ENCODE measurements around the gene GPR132. TPM values are rescaled to one million over a fixed set of nuclear protein-coding genes. Genes with fewer than 3 reads are reported as not detected.
A peak's percentile ranks its signal among the peaks of the same experiment; 100 is the strongest.
"Not testable (repeated sequence)": the region's sequence is repeated elsewhere in the genome, so short reads cannot be mapped to it uniquely, and the experiment has no call there.

Gene GPR132
- total RNA-seq, 1 experiment from 2014 or later: 0.21 TPM

DNA sequence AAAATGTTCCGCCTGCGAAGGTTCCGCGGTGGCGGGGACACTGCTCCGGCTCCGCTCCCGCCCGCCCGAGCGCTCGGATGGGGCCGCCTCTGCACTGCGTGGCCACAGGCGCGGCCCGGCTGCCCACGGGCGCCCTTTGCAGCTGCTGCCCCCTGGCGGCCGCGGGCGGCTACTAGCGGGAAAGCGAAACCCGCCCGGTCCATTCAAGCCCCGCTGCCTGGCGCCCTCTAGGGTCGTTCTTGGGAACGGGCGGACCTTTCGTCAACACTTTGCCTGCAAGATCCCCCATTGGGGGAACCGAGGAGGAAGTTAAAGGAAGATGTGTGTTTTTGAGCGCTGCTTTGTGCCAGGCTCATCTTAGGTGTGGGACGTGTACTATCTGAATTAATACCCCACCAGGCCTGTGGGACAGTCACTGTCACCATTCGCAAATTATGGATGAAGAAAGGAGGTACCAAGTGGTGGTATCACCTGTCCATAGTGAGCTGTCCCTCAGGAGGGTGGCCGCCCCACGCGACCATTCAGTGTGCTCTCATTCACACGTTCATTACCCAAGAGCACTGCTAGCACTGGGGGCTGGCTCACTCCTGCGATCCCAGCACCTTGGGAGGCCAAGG is 19.4 kb downstream of the GPR132 start:
- peak; percentile 85 for DNase-seq (ENCODE audit: low read depth)

DNA sequence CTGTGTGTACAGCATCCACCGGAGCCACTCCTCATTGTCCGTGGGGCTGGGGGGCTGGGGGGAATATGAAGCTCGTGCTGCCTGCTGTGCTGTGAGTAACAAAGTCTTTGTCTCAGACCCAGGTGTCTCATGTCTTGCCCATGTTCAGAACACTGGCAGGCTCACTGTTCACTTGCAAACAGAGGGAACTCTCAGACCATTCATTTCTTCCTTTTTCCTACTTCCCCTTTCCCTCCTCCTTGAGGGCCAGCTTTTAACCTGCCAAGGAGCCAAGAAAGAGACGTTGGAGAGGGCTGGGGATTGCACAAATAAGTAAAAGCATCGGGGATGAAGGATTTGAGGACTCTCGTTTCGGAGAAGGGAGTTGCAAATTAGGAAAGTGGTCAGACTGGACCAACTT is 21.6 kb downstream of the GPR132 start:
- DNase-seq (ENCODE audit: low read depth): no peak

DNA sequence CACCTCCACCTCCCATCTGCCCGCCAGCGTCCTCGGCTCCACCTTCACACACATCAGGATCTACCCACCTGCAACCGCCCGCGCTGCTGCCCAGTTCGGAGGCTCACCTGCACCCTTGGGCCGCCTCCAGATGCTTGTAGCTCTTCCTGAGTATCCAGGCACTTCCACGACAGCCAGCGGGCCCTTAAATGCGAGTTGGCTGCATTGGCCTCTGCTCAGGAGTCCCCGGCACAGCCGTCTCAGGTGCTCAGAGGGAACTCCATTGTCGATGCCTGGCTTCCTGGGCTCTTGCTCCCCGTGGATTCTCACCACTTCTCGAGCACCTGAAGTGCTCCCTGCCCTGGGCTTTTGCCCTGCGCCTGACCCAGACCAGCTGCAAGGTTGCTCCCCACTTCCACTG is 22.4 kb downstream of the GPR132 start:
- no peak for DNase-seq (ENCODE audit: low read depth)

DNA sequence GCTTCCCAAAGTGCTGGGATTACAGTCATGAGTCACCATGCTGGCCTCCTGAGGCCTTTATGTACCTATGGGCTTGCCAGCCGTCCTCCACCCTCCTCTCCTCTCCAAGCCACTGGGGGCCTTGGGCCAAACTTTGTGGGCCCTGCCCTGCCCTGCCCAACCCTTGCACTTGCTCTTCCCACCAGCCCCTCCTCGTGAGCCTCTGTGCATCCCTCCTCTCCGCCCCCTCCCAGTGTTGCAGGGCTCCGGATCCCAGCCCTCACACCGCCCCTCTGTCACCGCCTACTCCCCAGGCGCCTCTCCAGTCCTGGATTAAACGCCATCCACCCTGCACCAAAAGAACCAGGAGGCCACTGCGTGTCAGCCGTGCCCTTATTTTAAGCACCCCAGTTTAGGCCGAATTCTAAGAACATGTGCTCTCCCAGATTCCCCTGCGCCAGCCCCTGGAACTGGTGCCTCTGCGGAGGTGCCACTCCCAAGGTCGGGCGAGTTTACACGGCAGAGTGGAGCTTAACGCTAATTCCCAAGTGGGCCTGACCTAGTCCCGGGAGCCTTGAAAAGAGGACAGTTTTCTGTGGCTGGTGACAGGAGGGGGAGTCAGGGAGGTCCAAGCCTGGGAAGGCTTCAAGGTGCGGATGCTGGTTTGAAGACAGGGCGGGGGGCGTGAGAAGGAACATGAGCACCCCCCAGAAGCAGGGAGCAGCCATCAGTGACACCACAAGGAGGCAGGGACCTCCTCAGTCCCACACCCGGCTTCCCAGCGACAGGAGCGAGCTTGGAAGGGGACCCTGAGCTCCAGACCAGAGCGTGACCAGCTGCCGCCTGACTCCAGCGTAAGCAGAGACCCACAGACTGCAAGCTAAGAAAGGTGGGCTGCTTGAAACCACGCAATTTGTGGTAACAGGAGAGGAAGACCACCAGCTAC is 23.1 kb downstream of the GPR132 start:
- peak; percentile 30 for DNase-seq (ENCODE audit: low read depth)

DNA sequence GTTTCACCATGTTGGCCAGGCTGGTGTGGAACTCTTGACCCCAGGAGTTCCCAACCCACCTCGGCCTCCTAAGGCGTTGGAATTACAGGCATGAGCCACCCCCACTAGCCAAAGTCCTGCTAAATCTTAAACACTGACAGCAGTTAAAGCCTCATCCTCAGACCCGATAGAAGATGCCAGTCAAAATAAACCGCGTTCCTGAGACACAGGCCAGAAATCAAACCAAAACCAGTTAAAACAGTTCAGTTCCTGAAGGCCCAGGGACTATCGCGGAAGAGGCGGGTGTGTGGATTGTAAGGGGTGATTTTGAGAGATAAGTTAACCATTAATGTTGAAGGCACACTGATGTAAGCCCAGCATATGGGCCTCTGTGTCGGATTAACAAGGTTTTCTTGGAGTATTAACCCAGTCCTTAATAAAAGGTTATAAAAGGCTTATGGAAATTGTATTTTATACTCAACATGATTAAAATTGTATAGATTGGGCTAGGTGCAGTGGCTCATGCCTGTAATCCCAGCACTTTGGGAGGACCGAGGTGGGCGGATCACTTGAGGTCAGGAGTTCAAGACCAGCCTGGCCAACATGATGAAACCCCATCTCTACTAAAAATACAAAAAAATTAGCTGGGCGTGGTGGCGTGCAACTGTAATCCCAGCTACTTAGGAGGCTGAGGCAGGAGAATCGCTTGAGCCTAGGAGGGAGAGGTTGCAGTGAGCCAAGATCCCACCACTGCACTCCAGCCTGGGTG is 25.6 kb downstream of the GPR132 start:
- no peak for DNase-seq (ENCODE audit: low read depth)

DNA sequence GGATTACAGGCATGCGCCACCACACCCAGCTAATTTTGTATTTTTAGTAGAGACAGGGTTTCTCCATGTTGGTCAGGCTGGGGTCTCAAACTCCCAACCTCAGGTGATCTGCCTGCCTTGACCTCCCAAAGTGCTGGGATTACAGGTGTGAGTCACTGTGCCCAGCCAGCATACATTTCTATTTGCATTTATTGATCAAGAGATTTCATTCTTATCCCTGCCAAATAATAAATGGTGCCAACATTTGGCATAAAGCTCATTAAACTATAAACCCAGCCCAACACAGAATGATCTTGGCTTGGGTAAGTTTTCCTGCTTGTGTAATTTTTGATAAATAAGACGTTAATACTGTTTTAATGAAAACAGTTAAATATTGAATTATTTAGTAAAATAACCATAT is 29.6 kb downstream of the GPR132 start:
- DNase-seq (ENCODE audit: low read depth): not testable (repeated sequence)

DNA sequence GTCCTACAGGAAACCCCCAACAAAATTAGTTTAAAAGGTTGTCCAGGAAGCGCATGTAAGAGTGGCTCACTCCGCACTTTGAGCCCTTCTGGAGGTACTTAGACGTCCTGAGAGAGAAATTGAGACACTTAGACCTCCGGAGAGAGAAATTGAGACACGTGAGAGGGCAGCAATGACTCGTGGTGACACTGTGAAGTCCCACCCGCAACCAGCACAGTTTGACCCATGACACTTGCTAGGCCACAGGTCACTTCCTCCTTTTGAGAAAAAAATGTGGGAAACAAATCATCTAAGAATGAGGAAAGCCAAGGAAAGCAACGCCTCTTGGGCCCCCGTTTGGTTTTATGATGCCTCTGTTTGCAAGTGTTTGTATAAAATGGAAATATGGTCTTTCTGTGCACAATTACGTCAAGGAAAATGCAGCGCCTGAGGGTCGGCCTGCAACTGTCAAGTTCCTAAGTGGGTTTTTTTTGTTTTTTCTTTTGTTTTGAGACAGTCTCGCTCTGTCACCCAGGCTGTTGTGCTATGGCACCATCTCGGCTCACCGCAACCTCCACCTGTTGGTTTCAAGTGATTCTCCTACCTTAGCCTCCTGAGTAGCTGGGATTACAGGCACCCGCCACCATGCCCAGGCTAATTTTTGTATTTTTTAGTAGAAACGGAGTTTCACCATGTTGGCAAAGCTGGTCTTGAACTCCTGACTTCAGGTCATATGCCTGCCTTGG is 30.8 kb downstream of the GPR132 start:
- DNase-seq (ENCODE audit: low read depth): no peak

DNA sequence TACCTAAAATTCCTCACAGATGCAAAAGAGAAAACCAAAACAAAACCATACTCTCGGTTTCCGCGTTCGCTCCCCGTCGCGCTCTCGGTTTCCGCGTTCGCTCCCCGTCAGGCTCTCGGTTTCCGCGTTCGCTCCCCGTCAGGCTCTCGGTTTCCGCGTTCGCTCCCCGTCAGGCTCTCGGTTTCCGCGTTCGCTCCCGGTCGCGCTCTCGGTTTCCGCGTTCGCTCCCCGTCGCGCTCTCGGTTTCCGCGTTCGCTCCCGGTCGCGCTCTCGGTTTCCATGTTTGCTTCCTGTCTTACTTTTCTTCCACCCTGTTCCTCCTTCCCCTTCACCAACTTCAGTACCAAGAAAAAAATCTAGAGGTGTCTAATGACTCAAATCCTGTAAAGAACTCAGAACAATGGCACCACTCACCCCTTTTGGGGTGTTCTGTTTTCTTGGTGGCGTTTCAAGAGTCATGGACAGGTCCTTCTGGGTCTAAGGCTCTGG is 31.8 kb downstream of the GPR132 start:
- DNase-seq (ENCODE audit: low read depth): peak; percentile 42

DNA sequence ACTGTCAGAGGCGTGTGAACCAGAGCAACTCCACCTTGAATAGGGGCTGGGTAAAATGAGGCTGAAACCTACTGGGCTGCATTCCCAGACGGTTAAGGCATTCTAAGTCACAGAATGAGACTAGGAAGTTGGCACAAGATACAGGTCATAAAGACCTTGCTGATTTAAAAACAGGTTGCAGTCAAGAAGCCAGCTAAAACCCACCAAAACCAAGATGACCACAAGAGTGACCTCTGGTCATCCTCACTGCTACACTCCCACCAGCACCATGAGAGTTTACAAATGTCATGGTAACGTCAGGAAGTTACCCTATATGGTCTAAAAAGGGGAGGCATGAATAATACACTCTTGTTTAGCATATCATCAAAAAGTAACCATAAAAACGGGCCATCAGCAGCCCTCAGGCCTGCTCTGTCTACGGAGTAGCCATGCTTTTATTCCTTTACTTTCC is 32.8 kb downstream of the GPR132 start:
- DNase-seq (ENCODE audit: low read depth): peak; percentile 99

DNA sequence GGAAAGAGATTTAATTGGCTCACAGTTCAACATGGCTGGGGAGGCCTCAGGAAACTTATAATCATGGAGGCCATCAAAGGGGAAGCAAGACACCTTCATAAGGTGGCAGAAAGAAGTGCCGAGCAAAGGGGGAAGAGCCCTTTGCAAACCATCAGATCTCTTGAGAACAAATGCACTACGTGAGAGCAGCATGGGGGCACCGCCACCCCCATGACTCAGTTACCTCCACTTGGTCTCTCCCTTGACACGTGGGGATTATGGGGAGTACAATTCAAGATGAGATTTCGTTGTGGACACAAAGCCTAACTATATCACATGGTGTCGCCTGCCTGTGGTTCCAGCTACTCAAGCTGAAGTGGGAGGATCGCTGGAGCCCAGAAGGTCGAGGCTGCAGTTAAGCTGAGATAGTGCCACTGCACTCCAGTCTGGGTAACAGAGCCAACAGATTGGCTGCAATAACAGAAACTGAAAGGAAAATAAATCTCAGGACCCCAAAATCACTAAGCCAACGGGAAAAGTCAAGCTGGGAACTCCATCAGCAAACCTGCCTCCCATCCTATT is 34.3 kb downstream of the GPR132 start:
- DNase-seq (ENCODE audit: low read depth): no peak

DNA sequence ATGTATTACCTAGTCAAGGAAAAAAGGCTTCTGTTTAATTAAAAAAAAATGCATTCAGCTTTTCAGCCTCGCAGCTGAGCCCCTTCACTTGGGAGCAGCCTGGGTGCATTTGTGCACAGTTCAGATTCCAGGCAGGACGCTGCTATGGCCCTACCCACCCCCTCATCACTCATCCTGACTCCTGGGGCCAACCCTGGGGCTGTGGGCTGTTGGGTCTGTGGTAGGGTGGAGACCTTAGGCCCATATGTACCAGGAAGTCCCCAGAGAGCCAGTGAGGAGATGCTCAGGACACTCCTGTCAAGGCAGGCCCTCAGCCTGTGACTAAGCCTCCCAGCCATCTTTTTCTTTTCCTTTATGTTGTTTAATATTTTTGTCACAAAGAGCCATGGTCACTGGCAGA is 35.0 kb downstream of the GPR132 start:
- no peak for DNase-seq (ENCODE audit: low read depth)

DNA sequence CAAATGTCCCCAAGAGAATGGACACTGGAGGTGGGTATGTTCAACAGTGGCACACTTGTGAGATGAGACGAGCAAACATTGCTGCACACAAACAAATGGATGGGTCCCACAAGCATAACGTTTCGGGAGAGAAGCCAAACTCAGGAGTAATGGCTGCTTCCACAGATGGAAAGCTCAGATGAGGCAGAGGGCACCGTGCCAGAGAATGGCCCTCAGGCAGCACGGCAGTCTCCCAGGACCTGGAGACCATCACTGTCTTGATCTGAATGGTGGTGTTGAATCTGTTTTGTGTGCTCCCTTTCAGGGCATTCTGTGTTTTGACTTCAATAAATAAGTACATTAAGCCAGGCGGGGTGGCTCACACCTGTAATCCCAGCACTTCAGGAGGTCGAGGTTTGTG is 35.8 kb downstream of the GPR132 start:
- no peak for DNase-seq (ENCODE audit: low read depth)

DNA sequence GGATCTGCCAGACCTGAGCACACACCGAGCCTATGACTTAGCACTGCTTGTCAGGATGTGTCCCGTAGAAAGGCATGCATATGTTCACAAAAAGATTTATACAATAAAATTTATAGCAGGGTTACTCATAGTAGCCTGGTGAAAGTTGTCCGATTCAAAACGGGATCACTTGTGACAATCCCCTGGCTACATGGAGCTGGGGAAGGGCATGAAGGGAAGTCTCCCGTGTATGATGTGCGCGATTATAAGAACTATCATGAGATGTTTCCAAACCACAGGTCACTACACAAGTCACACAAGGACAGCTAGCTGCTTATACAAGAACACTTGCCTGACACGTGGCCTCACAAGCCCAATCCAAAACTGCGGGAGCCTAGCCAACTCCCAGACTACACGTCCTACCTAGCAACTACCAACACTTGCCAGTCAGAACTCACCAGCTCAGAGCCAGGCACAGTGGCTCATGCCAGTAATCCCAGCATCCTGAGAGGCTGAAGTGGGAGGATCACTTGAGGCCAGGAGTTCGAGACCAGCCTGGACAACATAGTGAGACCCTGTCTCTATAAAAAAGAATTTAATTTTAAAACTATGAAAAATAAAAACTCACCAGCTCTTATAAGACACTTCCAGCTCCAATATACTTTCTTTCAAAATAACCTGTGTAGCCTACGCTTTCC is 36.8 kb downstream of the GPR132 start:
- DNase-seq (ENCODE audit: low read depth): no peak

DNA sequence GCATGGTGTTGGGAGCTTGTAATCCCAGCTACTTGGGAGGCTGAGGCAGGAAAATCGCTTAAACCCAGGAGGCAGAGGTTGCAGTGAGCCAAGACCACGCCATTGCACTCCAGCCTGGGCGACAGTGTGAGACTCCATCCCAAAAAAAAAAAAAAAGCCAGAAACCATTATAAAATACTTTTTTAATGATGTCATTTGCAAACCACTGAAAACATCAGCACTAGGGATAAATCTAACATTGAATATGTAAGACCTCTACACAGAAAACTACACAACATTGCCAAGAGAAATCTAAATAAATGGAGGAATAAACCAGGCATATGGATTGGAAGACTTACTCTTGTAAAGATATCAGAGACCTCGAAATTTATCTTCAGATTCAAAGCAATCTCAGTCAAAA is 37.5 kb downstream of the GPR132 start:
- not testable (repeated sequence) for DNase-seq (ENCODE audit: low read depth)

DNA sequence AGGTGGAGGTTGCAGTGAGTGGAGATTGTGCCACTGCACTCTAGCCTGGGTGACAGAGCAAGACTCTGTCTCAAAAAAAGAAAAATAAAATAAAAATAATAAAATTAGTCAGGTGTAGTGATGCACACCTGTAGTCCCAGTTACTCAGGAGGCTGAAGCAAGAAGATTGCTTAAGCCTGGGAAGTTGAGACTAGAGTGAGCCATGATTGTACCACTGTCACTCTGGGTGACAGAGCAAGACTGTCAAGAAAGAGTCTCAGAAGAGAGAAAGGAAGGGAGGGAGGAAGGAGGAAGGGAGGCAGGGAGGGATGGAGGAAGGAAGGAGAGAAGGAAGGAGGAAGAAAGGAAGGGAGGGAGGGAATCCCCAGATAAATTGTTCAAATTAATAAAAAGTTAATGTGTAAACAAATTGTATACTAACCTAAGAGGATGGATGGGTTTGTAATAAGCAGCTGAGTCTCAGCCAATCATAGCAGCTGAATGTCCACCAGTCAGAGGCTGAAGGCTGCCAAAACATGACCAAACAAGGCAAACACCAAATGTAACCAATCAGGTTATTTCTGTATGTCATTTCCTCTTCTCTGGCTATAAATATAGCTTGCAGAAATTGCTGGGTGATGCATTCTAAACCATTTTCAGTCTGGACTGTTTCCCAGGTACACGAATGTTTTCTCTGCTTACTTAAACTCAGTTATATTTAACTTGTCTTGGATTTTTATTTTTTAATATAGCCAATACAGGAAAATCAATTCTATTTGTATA is 38.2 kb downstream of the GPR132 start:
- peak; percentile 84 for DNase-seq (ENCODE audit: low read depth)

DNA sequence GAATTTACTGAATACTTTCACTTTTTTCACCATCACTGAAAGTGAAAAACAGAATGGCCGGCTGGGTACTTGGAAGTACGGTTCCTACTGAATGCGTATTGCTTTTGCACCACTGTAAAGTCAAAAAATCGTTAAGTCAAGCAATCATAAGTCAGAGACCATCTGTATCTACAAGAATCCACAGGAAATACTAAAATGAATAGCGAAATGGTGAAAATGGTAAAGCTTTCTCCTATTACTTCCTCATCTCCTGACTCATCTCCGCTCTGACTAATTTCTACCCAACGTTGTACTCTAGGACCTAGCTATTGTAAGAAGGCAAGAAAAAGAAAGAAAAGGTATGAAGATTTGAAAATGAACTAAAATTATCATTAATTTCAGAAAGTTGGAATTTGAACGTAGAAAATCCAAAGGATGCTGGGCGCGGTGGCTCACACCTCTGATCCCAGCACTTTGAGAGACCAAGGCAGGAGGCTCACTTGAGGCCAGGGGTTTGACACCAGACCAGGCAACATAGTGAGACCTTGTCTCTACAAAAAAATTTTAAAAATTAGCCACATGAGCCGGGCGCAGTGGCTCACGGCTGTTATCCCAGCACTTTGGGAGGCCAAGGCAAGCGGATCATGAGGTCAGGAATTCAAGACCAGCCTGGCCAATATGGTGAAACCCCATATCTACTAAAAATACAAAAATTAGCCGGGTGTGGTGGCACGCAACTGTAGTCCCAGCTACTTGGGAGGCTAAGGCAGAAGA is 39.0 kb downstream of the GPR132 start:
- DNase-seq (ENCODE audit: low read depth): peak; percentile 95

DNA sequence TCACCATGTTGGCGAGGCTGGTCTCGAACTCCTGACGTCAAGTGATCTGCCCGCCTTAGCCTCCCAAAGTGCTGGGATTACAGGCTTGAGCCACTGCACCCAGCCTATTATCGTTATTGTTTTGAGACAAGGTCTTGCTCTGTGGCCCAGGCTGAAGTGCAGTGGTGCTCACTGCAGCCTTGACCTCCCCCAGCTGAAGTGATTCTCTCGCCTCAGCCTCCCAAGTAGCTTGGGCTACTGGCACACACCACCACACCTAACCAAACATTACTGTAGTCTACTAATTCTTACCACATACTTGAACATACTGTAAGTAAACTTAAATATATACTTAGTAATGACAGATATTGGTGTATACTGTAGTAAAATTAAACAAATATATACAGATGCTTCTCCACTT is 39.8 kb downstream of the GPR132 start:
- peak; percentile 51 for DNase-seq (ENCODE audit: low read depth)

DNA sequence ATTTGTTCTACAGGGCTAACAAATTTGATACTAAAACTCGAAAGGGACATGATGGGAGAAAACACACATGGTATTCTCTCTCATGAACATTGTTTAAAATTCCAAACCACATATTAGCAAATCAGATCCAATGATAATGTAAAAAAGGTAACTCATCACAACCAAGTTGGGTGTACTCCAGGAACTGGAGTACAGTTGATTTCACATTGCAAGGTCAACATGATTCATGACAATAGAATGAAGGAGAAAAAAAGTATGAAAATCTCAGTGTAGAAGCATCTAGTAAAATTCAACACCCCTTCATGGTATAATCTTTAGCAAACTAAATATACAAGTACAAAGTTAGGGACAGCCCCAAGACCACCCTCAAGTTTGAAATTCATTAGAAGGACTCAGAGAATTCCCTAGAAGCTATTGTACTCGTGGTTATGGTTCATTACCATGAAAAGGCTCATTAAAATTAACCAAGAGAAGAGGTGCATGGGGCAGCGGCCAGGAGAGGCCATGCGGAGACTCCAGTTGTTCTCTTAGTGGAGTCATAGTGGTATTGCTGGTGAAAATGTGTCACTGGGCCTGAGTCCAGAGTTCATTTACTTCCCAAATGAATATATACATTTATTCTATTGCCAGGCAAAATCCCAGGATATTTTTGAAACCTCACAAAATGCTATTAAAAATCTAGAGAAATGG is 41.3 kb downstream of the GPR132 start:
- peak; percentile 83 for DNase-seq (ENCODE audit: low read depth)
